NK-92 (cell line): ENCODE results near the gene FAM161A.
A peak's percentile ranks its signal among the peaks of the same experiment; 100 is the strongest.
"Not testable (repeated sequence)": the region's sequence is repeated elsewhere in the genome, so short reads cannot be mapped to it uniquely, and the experiment has no call there.

ENCODE experiments used
- DNase-seq: peaks from one replicate; lab custom pipeline; 2025; ENCODE audit not compliant: unreplicated experiment; lab: John Stamatoyannopoulos, UW

FAM161A gene

GRCh38 chr2:61853847-61854563 is at the start of gene FAM161A:
TSS of gene FAM161A (minus strand) at chr2:61854060. CDS start at chr2:61854041, 19 bp downstream.
- no peak for DNase-seq

GRCh38 chr2:61900281-61900680 is 46.4 kb upstream of the FAM161A start:
- DNase-seq: no peak

- DNase-seq: no peak
Observed at GRCh38 chr2:61898810-61899209, 45.0 kb upstream of the FAM161A start.

- peak; percentile 26 for DNase-seq
Observed at GRCh38 chr2:61888267-61889055, 34.6 kb upstream of the FAM161A start, which contains the start of gene CCT4. TSS of gene CCT4 (minus strand) at chr2:61888656. CDS start at chr2:61888507, 149 bp downstream.

- DNase-seq: no peak
Observed at GRCh38 chr2:61887717-61888266, 33.9 kb upstream of the FAM161A start.

- DNase-seq: no peak
Observed at GRCh38 chr2:61885896-61886603, 32.2 kb upstream of the FAM161A start.

GRCh38 chr2:61882850-61883249 is 29.0 kb upstream of the FAM161A start:
- no peak for DNase-seq

- DNase-seq: not testable (repeated sequence)
Observed at GRCh38 chr2:61879351-61879750, 25.5 kb upstream of the FAM161A start.

GRCh38 chr2:61878761-61879160 is 24.9 kb upstream of the FAM161A start:
- no peak for DNase-seq

GRCh38 chr2:61877571-61878245 is 23.8 kb upstream of the FAM161A start:
- no peak for DNase-seq

GRCh38 chr2:61876400-61876799 is 22.5 kb upstream of the FAM161A start:
- DNase-seq: no peak

GRCh38 chr2:61866482-61867089 is 12.7 kb upstream of the FAM161A start:
- DNase-seq: not testable (repeated sequence)

GRCh38 chr2:61862085-61862484 is 8.2 kb upstream of the FAM161A start:
- DNase-seq: no peak

GRCh38 chr2:61857224-61857623 is 3.4 kb upstream of the FAM161A start:
- DNase-seq: no peak

- no peak for DNase-seq
Observed at GRCh38 chr2:61855318-61855613, 1.4 kb upstream of the FAM161A start.

- DNase-seq: peak; percentile 45
Observed at GRCh38 chr2:61854564-61855317, 881 bp upstream of the FAM161A start.

- no peak for DNase-seq
Observed at GRCh38 chr2:61853086-61853846, 594 bp downstream of the FAM161A start.

- not testable (repeated sequence) for DNase-seq
Observed at GRCh38 chr2:61851270-61851669, 2.6 kb downstream of the FAM161A start.

GRCh38 chr2:61845320-61845719 is 8.5 kb downstream of the FAM161A start:
- DNase-seq: no peak
